HG03095 (cell line): ENCODE data around the gene STK39.
"Not testable (repeated sequence)": the region's sequence is repeated elsewhere in the genome, so short reads cannot be mapped to it uniquely, and the experiment has no call there.

ENCODE experiments used
- ATAC-seq: cut with Tn5 transposase; IDR thresholded peaks from one replicate; pipeline ENCODE4 v1.9.1; 2021; ENCODE audit warnings: moderate library complexity; ENCODE audit not compliant: unreplicated experiment

Gene STK39

GRCh38 chr2:168140892-168141291 lies 106.5 kb downstream of the STK39 start:
- no peak for ATAC-seq

DNA sequence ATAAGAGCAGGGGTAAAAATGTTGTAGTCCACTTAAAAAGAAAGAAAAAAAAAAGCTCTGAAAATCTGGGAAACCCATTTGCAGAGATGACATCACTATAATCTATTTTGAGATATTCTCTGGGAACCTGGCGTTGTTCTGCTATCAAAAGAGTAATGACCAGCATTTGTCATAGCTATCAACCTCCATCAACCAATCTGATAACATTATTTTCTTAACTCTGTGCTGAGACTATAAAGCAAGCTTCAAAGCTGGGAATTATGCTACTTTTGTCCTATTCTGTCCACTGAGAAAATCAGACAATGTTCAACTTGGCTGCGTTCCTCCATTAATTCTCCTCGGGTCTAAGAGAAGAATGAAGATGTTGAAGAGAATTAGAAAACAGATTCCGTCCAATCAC lies 107.5 kb downstream of the STK39 start:
- no peak for ATAC-seq

DNA sequence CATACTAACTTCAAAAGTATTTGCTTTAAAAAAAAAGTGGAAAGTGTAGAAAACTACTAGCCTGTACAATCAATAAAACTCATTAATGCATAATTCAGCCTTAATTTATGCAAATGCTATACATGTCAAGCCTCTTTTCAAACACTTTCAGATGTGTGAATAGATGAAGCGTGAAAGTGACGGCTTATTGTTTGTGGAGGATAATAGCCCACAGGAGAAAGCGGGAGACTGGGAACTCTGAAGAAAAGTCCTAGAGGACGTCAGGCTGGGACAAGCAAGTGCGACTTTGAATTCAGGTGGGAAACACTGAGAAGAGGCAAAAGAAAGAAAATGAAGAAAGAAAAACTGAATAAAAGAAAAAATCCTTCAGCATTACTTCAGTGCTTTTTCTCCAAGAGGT lies 108.5 kb downstream of the STK39 start:
- no peak for ATAC-seq

- no peak for ATAC-seq
These were observed 109.0 kb downstream of the STK39 start for GRCh38 chr2:168138374-168138773.

DNA sequence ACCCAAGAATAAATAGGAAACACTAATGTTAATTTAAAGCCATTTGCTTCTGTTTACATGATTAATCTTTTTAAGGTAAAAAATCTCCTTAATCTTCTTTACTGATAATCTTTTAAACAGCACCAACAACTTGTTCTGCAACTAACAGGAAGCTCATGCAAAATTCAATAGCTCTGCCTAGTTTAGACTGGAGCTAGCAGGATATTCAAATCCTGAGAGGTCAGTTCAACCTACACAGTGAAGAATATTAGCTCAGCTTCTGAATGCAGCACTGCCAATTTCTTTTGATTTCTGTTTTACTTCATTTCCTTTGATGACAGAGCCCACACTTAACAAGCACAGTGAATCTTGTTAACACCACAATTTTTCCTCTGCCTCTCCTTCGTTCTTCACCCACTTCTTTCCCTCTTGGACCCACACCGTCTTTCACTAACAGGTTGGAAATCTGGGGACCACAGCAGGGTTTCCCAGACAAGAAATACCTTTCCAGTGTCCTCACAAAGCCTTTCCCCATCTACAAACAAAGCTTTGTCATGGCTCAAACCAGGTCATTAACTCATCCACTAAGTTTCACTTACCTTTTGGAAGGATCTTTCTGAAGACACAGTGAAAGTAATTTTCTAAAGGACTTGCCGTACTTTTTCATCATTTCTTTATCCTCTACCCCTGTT lies 109.8 kb downstream of the STK39 start:
- no peak for ATAC-seq

DNA sequence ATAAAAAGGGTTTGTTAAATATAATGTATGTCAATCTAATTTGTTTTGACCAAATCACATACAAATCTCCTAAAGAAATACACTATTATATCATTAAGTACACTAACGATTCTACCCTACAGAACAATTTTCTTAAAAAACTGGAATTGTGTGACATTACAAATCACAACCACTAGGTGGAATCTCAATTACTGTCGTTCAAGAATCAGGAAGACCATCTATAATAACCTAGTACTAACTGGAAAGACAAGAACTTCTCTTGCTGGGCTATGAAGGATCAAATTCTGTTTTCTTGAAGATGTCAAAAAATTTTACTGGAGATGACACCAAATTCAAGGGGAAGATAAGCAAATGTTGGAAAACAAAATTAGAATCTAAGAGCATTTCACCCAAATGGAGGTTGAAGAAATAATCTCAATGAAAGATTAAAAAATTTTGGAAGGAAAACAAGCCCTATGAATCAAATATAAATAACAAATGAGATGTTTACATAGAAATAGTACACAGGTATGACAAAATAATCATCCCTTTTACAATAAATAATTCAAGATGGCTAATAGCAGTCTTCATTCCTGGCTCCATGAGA lies 110.9 kb downstream of the STK39 start:
- no peak for ATAC-seq

DNA sequence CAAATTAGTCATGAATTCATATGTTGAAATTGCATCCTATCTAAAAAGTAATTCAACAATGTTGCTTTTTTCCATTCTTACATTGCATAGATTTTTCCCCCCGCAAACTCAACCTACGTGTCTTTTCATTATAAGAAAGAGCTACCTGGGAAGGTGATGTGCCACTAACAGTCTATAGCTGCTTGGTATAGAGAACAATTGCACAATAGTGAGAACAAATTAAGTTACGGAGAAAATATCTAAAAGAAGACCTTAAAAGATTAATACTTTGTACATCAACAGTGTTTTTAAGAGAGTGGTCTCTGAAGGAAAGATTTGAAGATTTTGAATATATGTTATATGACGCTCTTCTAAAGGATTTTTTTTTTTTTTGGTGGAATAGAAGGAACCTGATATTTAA lies 111.8 kb downstream of the STK39 start:
- no peak for ATAC-seq

GRCh38 chr2:168135121-168135520 lies 112.3 kb downstream of the STK39 start:
- no peak for ATAC-seq

- ATAC-seq, result no peak
These were observed 112.9 kb downstream of the STK39 start for GRCh38 chr2:168134485-168134884.

DNA sequence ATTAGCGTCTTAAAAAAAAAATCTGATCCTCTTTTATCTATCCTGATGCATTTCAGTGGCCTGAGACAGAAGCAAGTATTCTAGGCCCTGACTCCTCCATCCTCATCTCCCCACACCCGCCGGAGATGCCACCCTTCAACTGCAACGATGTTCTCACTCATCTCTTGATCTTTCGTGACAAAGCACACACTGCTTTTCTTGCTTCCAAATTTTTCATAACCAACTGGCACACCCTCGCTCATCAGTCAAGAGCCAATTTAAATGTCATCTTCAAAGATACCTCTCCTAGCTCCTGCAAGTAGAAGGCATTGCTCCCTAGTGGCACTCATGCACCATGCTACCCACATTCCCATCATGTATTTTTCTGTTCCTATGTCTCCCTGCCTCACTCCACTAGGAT lies 115.0 kb downstream of the STK39 start:
- ATAC-seq, result no peak

DNA sequence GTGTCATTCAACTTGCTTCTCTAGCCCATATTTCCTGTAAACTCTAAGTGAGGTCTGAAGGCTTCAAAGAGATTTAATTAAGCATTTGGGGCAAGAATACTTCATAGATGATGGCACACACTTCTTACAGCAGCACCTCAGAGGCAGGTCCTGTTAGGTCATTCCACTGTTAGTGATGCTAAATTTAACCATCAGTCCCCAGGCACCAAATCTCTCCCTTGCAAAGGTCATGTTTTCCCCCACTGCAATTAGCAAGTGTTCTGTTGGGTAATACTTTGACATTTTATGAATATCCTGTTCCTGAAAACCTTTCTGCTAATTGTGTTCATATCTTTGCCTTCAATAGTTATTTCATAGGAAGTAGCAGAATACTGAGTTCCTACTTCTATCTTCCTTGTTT lies 117.0 kb downstream of the STK39 start:
- ATAC-seq, result no peak

DNA sequence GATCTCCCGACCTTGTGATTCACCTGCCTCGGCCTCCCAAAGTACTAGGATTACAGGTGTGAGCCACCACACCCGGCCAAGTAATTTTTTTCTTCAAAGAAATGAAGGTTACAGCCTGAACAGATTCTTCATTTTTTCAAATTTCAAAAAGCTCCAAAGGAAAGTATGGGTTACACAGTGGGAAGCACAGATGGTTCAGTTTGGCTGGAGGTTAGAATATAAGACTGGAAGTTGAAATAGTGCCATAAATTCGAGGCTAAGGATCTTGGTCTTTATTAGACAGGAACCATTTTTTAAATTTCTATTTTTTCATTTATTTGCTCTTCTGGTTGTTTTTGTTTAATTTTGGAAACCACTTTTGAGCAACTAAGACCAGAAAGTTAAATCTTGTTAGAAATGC lies 120.0 kb downstream of the STK39 start:
- ATAC-seq, result no peak

- not testable (repeated sequence) for ATAC-seq
These were observed 125.2 kb downstream of the STK39 start for GRCh38 chr2:168122210-168122609.

- ATAC-seq, result no peak
These were observed 126.7 kb downstream of the STK39 start for GRCh38 chr2:168120730-168121129.

DNA sequence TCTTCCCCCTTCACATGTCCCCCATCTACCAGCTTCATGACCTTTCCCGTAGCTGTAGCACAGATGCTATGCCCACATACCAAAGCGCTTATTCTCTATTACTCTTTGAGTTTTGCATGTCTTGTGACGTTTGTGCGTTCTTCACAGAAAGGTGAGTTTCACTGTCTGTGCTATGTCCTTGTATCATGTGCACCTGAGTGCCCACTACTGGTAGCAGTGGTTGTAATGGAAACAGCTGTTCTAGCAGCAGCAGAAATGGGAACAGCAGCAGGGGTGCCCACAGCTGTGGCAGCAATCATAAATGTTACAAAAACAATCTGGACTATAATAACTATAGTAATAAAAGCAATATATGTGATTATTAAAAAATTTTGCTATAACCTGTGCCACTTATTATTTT lies 127.1 kb downstream of the STK39 start:
- no peak for ATAC-seq

DNA sequence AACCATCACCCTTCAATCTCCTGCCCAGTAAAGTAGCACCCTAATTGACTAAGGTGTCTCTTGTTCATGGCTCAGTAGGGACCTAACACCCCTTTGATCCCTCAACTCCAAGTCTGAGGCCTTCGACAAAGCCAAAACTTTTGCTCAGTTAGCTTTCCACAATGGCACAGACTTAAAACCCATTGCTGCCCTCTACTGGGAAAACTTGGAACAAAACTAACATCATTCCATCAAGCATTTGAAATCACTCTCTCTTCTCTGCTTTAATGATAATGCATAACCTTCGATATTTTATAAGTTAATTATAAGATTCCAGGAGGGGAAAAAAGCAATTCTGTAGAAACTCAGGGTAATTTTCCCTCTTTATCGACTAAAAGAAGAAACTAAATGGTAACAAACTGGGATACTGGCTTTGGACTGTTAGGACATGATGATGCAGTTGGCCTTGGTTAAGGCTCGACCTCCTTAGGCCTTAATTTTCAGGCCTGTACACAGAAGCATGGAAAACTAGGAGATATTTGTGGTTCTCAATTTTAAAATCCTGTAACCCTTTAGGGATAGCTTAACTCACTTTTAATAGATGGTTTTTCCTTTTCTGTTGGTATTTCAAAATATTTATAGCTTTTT lies 127.8 kb downstream of the STK39 start:
- ATAC-seq, result no peak

GRCh38 chr2:168118733-168119514 lies 128.5 kb downstream of the STK39 start:
- ATAC-seq, result no peak

DNA sequence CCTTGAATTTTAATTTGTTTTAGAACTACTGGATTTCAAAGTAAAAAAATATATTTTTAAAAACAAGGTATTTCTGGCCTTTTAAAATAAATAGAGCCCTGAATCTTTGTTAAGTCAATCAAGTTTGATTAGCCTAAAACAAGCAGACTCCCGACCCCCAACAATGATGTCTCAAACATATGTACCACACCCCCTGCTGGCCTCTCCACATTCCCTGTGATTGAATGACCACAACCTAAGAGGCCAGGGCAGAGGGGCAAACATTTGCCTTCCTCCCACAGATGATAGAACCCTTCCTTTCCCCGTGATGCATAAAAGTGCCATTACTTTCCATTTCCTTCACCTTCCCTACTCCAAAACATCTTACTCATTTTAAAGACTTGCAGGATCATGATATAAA lies 130.9 kb downstream of the STK39 start:
- no peak for ATAC-seq

- ATAC-seq, result no peak
These were observed 132.8 kb downstream of the STK39 start for GRCh38 chr2:168114619-168115018.

DNA sequence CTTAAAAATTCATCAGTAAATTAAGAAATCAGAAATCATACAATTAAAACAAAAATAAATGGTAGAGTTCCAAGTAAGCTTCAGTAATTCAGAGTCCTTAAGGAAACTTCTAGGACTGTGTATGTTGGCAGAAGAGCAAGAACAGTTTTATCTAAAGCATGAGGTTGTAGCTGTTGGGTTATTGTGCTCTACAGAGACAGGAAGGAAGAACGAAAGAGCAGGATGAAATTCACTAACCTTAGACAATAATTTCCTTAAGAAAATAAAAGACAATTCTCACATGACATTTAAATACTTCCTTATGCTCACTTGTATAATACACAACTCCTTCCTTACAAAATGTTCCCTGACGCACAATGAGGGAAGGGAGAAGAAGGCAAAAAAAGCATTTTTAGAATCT lies 133.4 kb downstream of the STK39 start:
- ATAC-seq, result no peak

- ATAC-seq, result no peak
These were observed 140.1 kb downstream of the STK39 start for GRCh38 chr2:168107322-168107721.
